HepG2 (cell line): ENCODE measurements around the gene WDR48. TPM values are rescaled to one million over a fixed set of nuclear protein-coding genes. Genes with fewer than 3 reads are reported as not detected.

ENCODE experiments used
- ATAC-seq: fragments of 200-7000 bp; cut with Tn5 transposase; 3 replicates; pipeline ENCODE4 v1.9.1; 2020; ENCODE audit warnings: mild to moderate bottlenecking, moderate library complexity
- BruUV-seq: library from RNA; stranded (reverse); fragments of 400-500 nt; replicated peaks from 2 replicates; lab custom pipeline; 2021; lab: Mats Ljungman, UMichigan
- CTCF ChIA-PET: fragments of 300-600 bp; formaldehyde crosslinking; extraction: SDS; loops from one replicate; lab custom pipeline; 2021; ENCODE audit warnings: low total read pairs, inconsistent platforms, low intra/inter-chr PET ratio; lab: Yijun Ruan, JAX
- POLR2A ChIA-PET: fragments of 350-600 bp; sonication (Branson Sonifier 250); formaldehyde crosslinking; loops from one replicate; lab custom pipeline; 2020; ENCODE audit warnings: antibody characterized with exemption, inconsistent platforms; lab: Yijun Ruan, JAX
- DNase-seq: peaks from one replicate; pipeline ENCODE4 v3.0.0-alpha.2; 2015; ENCODE audit warnings: low spot score
- FAIRE-seq: peaks from 3 replicates; lab custom pipeline; 2011; peaks lifted over from hg19 to GRCh38; lab: Jason Lieb, UNC
- H2AFZ ChIP-seq: one replicate; pipeline ENCODE4 v1.6.1; 2011; ENCODE audit warnings: low read length, inconsistent platforms
- H3K27ac ChIP-seq: fragments of 300-600 bp; 3 replicates; pipeline ENCODE4 v1.8.0; 2011; ENCODE audit warnings: mixed run types, mild to moderate bottlenecking, mixed read lengths, low read length, inconsistent platforms; ENCODE audit not compliant: insufficient read depth; ENCODE audit errors: extremely low read length
- H3K27me3 ChIP-seq, 2 experiments: fragments of 200-600 bp in 1 of 2; 2 replicates in 1 of 2; 3 replicates in 1 of 2; pipeline versions ENCODE4 v1.6.0 to v1.8.0; 2011; ENCODE audit warnings: low read length in 2 of 2, mild to moderate bottlenecking in 2 of 2, moderate library complexity in 2 of 2, inconsistent platforms in 1 of 2; ENCODE audit not compliant: insufficient read depth in 2 of 2, control insufficient read depth in 1 of 2
- H3K36me3 ChIP-seq, 2 experiments: fragments of 200-600 bp in 1 of 2; replicated peaks in 1 of 2; 2 replicates in 1 of 2; 3 replicates in 1 of 2; pipeline versions ENCODE4 v1.5.1 to v1.8.0; 2011; ENCODE audit warnings: low read length in 2 of 2, inconsistent platforms in 1 of 2; ENCODE audit not compliant: insufficient read depth in 2 of 2, control insufficient read depth in 1 of 2
- H3K4me1 ChIP-seq: 2 replicates; pipeline ENCODE4 v1.5.1; 2012; ENCODE audit warnings: low read length, inconsistent platforms; ENCODE audit not compliant: insufficient read depth
- H3K4me2 ChIP-seq: 2 replicates; pipeline ENCODE4 v1.6.0; 2011; ENCODE audit warnings: low read depth, low read length, inconsistent platforms
- H3K4me3 ChIP-seq, 3 experiments: fragments of 200-600 bp in 1 of 3; sonication (generic), shearing (Covaris generic) in 1 of 3; replicated peaks in 1 of 3; 2 replicates each; pipeline ENCODE4 v1.5.1; 2011 to 2016; ENCODE audit warnings: low read length in 3 of 3, inconsistent platforms in 2 of 3, low read depth in 2 of 3, mild to moderate bottlenecking in 2 of 3, control low read depth in 1 of 3, mixed read lengths in 1 of 3; ENCODE audit not compliant: insufficient read depth in 1 of 3
- H3K79me2 ChIP-seq: one replicate; pipeline ENCODE4 v1.6.1; 2011; ENCODE audit warnings: low read length, inconsistent platforms; ENCODE audit not compliant: insufficient read depth
- H3K9ac ChIP-seq: 2 replicates; pipeline ENCODE4 v1.6.0; 2011; ENCODE audit warnings: mild to moderate bottlenecking, low read depth, low read length, inconsistent platforms; ENCODE audit not compliant: insufficient read depth
- H3K9me3 ChIP-seq: 2 replicates; pipeline ENCODE4 v1.5.1; 2012; ENCODE audit warnings: mild to moderate bottlenecking, low read length
- H4K20me1 ChIP-seq: 2 replicates; pipeline ENCODE4 v1.6.0; 2011; ENCODE audit warnings: inconsistent platforms, mild to moderate bottlenecking, low read length, moderate library complexity; ENCODE audit not compliant: insufficient read depth
- ARID2 ChIP-seq: sonication (generic); formaldehyde crosslinking; IDR thresholded peaks from 2 replicates; pipeline ENCODE4 v1.8.1; 2022; ENCODE audit warnings: mild to moderate bottlenecking, missing genetic modification reagents, borderline replicate concordance
- ATRX ChIP-seq: sonication (generic); formaldehyde crosslinking; IDR thresholded peaks from 2 replicates; pipeline ENCODE4 v1.4.0; 2020; ENCODE audit warnings: missing genetic modification reagents, borderline replicate concordance
- FOXC1 ChIP-seq: sonication (generic); formaldehyde crosslinking; IDR thresholded peaks from 2 replicates; pipeline ENCODE4 v1.8.0; 2022; ENCODE audit warnings: mild to moderate bottlenecking, missing genetic modification reagents, borderline replicate concordance
- GRHL1 ChIP-seq: sonication (generic); formaldehyde crosslinking; conservative IDR thresholded peaks from 2 replicates; pipeline ENCODE4 v1.8.0; 2022; ENCODE audit warnings: missing genetic modification reagents
- MATR3 ChIP-seq: sonication (generic); formaldehyde crosslinking; IDR thresholded peaks from 2 replicates; pipeline ENCODE4 v1.4.0; 2020; ENCODE audit warnings: missing genetic modification reagents
- SP1 ChIP-seq, 2 experiments: fragments of 450-650 bp in 1 of 2; sonication (generic) in 1 of 2; formaldehyde crosslinking in 1 of 2; IDR thresholded peaks; 2 replicates each; pipeline versions ENCODE4 v1.4.0 to v1.6.1; 2016 to 2020; ENCODE audit warnings: missing genetic modification reagents in 1 of 2
- ZMYM4 ChIP-seq: sonication (generic); formaldehyde crosslinking; IDR thresholded peaks from 2 replicates; pipeline ENCODE4 v1.8.1; 2023; ENCODE audit warnings: mild to moderate bottlenecking, missing genetic modification reagents
- ZNF510 ChIP-seq: sonication (generic); formaldehyde crosslinking; IDR thresholded peaks from 2 replicates; pipeline ENCODE4 v1.4.0; 2020; ENCODE audit warnings: low read depth, mild to moderate bottlenecking, missing genetic modification reagents
- ZNF570 ChIP-seq: sonication (generic); formaldehyde crosslinking; IDR thresholded peaks from 2 replicates; pipeline ENCODE4 v1.4.0; 2020; ENCODE audit warnings: mild to moderate bottlenecking, missing genetic modification reagents, borderline replicate concordance
- ZNF720 ChIP-seq: sonication (generic); formaldehyde crosslinking; IDR thresholded peaks from 2 replicates; pipeline ENCODE4 v1.4.0; 2020; ENCODE audit warnings: missing genetic modification reagents
- WGBS: methylation state at CpG from one replicate; pipeline ENCODE4 v1.1.6; 2017; ENCODE audit warnings: low lambda C conversion rate; 5-methylcytosine and 5-hydroxymethylcytosine counted together
- in situ Hi-C: cut with HindIII; loops from 2 replicates; pipeline ENCODE4 v1.10.0; 2017; ENCODE audit warnings: low pct_unique_long_range_greater_than_20kb; ENCODE audit not compliant: extremely low pct_ligation_motif_present
- intact Hi-C: fragments of 100-400 bp; cut with micrococcal nuclease; formaldehyde crosslinking; loops from one replicate; pipeline ENCODE4 v1.10.0; 2022; ENCODE audit not compliant: unreplicated experiment
- polyA plus RNA-seq, 8 experiments: library from polyadenylated mRNA; depleted of rRNA in 3 of 8; stranded (reverse) in 7 of 8; unstranded in 1 of 8; fragments of >200 nt; fragmentation: Illumina TruSeq in 4 of 8; extraction: Trizol in 4 of 8; gene quantifications; 2 replicates each; pipeline versions ENCODE4 v1.2.1 to v1.2.3, GENCODE V29; 2011 to 2016; ENCODE audit warnings: low read depth in 4 of 8, missing spikeins in 1 of 8, mixed read lengths in 1 of 8; ENCODE audit not compliant: insufficient read depth in 1 of 8
- total RNA-seq, 5 experiments: library from RNA; depleted of rRNA; stranded (reverse); fragments of >200 nt; fragmentation: Illumina TruSeq; extraction: Trizol; gene quantifications; 2 replicates each; pipeline ENCODE4 v1.2.3, GENCODE V29; 2016; ENCODE audit warnings: low read depth in 1 of 5

WDR48 gene
- total and polyA plus RNA-seq, 2 of the 13 experiments (the other 11 are each of a cell fraction or from before 2014, with no cell fraction given) = 29.2 to 31.2 TPM

GRCh38 chr3:39134305-39134704 is 82.5 kb downstream of the WDR48 start:
- ChIA-PET POLR2A (no interaction called here), CTCF (no interaction called here)
- intact Hi-C loops = no loop called here
- Histone ChIP-seq H2AFZ (no peak overlapping the region), H3K4me3 (no peak overlapping the region), H3K4me2 (no peak overlapping the region), H4K20me1 (no peaks in the 10 kb centered on the region; the same call in 1 of the 2 replicates), H3K27ac (no peak overlapping the region), H3K36me3 (no peaks in the 10 kb centered on the region), H3K9ac (no peak overlapping the region), H3K9me3 (no peaks in the 10 kb centered on the region), H3K27me3 (0 out of 5 replicates have a peak, but pooled peaks cover 0 to 1% of the 10 kb centered on the region in 2 experiments), H3K4me1 (no peaks in the 10 kb centered on the region), H3K79me2 (no peaks in the 10 kb centered on the region)
- no peak for FAIRE-seq
- ATAC-seq = no peak
- BruUV-seq = no TSS peak
- in situ Hi-C loops = no loop called here
- DNase-seq = no peak
- WGBS = 37% methylated on average over 3 of the region's 7 CpGs
- TF ChIP-seq GRHL1 (CRISPR knock-in tag) (no peak), ATRX (CRISPR knock-in tag) (no peak), FOXC1 (CRISPR knock-in tag) (no peak), MATR3 (CRISPR knock-in tag) (no peak), ZNF510 (no peak), ZNF720 (no peak), SP1 (IDR thresholded peaks at IDR 0.05) (no peak), SP1 (CRISPR knock-in tag; IDR thresholded peaks at IDR 0.05) (no peak), ARID2 (no peak), ZMYM4 (CRISPR knock-in tag) (no peak), ZNF570 (no peak)
